ENCODE measurements around the gene THYN1.

DNA sequence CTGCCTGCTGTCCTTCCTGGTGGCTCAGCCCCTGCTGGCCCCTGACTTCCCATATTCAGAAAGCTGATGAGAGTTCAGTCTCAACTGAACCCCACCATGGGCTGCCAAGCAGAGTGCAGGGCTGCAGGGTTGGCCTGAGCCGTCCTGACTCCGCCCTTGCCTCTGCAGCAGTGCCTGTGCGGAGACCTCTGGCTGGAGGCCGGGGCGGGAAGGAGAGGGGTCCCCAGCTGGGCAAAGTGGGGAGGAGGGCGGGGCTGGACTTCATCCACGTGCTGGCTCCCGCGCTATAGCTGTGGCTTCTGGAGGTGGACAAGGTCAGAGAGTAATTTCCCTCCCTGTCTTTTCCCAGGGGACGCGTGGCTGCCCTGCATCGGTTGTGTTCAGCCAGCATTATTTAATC is 36.6 kb upstream of the THYN1 start:
- TF ChIP-seq, protein P1, sequence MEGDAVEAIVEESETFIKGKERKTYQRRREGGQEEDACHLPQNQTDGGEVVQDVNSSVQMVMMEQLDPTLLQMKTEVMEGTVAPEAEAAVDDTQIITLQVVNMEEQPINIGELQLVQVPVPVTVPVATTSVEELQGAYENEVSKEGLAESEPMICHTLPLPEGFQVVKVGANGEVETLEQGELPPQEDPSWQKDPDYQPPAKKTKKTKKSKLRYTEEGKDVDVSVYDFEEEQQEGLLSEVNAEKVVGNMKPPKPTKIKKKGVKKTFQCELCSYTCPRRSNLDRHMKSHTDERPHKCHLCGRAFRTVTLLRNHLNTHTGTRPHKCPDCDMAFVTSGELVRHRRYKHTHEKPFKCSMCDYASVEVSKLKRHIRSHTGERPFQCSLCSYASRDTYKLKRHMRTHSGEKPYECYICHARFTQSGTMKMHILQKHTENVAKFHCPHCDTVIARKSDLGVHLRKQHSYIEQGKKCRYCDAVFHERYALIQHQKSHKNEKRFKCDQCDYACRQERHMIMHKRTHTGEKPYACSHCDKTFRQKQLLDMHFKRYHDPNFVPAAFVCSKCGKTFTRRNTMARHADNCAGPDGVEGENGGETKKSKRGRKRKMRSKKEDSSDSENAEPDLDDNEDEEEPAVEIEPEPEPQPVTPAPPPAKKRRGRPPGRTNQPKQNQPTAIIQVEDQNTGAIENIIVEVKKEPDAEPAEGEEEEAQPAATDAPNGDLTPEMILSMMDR (IDR thresholded peaks at IDR 0.05): no peak
- no peak for TF ChIP-seq POLR2A (IDR thresholded peaks at IDR 0.05)

Measured in uterus (tissue), 2 donors.